Hepatocyte (in vitro differentiated cells): ENCODE data around the gene PNPLA1. TPM values are rescaled to one million over a fixed set of nuclear protein-coding genes. Genes with fewer than 3 reads are reported as not detected.

ENCODE experiments used
- DNase-seq: peaks from one replicate; pipeline ENCODE4 v3.0.0-alpha.2; 2016; ENCODE audit warnings: low spot score
- H2AFZ ChIP-seq: fragments of 200-600 bp; sonication (generic); 2 replicates; pipeline ENCODE4 v1.6.0; 2016; ENCODE audit warnings: antibody characterized with exemption, mild to moderate bottlenecking
- H3K27ac ChIP-seq: fragments of 200-600 bp; sonication (generic); 2 replicates; pipeline ENCODE4 v1.5.1; 2016; ENCODE audit warnings: mild to moderate bottlenecking
- H3K27me3 ChIP-seq: fragments of 200-600 bp; sonication (generic); 2 replicates; pipeline ENCODE4 v1.6.1; 2016
- H3K36me3 ChIP-seq: fragments of 200-600 bp; sonication (generic); replicated peaks from 2 replicates; pipeline ENCODE4 v1.5.1; 2016; ENCODE audit warnings: low read depth; ENCODE audit not compliant: insufficient read depth
- H3K4me1 ChIP-seq: fragments of 200-600 bp; sonication (generic); 2 replicates; pipeline ENCODE4 v1.5.1; 2016; ENCODE audit warnings: mild to moderate bottlenecking, moderate library complexity; ENCODE audit not compliant: insufficient read depth
- H3K4me2 ChIP-seq: fragments of 200-600 bp; sonication (generic); 2 replicates; pipeline ENCODE4 v1.6.0; 2016
- H3K4me3 ChIP-seq: fragments of 200-600 bp; sonication (generic); 2 replicates; pipeline ENCODE4 v1.5.1; 2016; ENCODE audit warnings: mild to moderate bottlenecking
- H3K79me2 ChIP-seq: fragments of 200-600 bp; sonication (generic); 2 replicates; pipeline ENCODE4 v1.6.0; 2017; ENCODE audit warnings: mild to moderate bottlenecking
- H3K9me2 ChIP-seq: fragments of 200-600 bp; sonication (generic); replicated peaks from 2 replicates; pipeline ENCODE4 v1.6.0; 2017; ENCODE audit warnings: mild to moderate bottlenecking; ENCODE audit not compliant: insufficient read depth
- H3K9me3 ChIP-seq: fragments of 200-600 bp; sonication (generic); 2 replicates; pipeline ENCODE4 v1.5.1; 2016; ENCODE audit warnings: low read depth, mild to moderate bottlenecking
- H4K20me1 ChIP-seq: fragments of 200-600 bp; sonication (generic); 2 replicates; pipeline ENCODE4 v1.6.0; 2016; ENCODE audit warnings: mild to moderate bottlenecking; ENCODE audit not compliant: insufficient read depth, poor library complexity, severe bottlenecking
- CTCF ChIP-seq: fragments of 200-600 bp; sonication (generic); IDR thresholded peaks from 2 replicates; pipeline ENCODE4 v1.5.1; 2016; ENCODE audit warnings: antibody characterized with exemption, mild to moderate bottlenecking; ENCODE audit not compliant: poor library complexity
- EZH2 ChIP-seq: fragments of 200-600 bp; sonication (generic); IDR thresholded peaks from 2 replicates; pipeline ENCODE4 v1.6.1; 2016; ENCODE audit warnings: antibody characterized with exemption, mild to moderate bottlenecking, borderline replicate concordance
- EZH2phosphoT487 ChIP-seq: fragments of 200-600 bp; sonication (generic); IDR thresholded peaks from one replicate; pipeline ENCODE4 v1.6.1; 2018; ENCODE audit warnings: antibody characterized with exemption, mild to moderate bottlenecking, low read depth, moderate library complexity; ENCODE audit not compliant: unreplicated experiment, severe bottlenecking
- WGBS: methylation state at CpG from one replicate; pipeline ENCODE4 v1.1.6; 2016; ENCODE audit warnings: low lambda C conversion rate; ENCODE audit errors: missing lambda C conversion rate; 5-methylcytosine and 5-hydroxymethylcytosine counted together
- polyA plus RNA-seq: library from polyadenylated mRNA; unstranded; fragments of >200 nt; fragmentation: Nextera tagmentation; extraction: Ambion mirVana; gene quantifications from 2 replicates; pipeline ENCODE4 v1.2.1, GENCODE V29; 2016
- total RNA-seq: library from RNA; depleted of rRNA; stranded (reverse); fragments of >200 nt; gene quantifications from 2 replicates; pipeline ENCODE4 v1.2.3, GENCODE V29; 2014

The PNPLA1 gene
- total and polyA plus RNA-seq, 2 experiments from 2014 or later = 0.48 to 0.57 TPM

GRCh38 chr6:36273067-36273466, 3.2 kb downstream of the PNPLA1 start:
- TF ChIP-seq EZH2phosphoT487 (no peak), EZH2 (no peak), CTCF (no peak)
- H3K27me3 ChIP-seq = no peaks in the 10 kb centered on the region
- no peak for DNase-seq
- no peak overlapping the region for H2AFZ ChIP-seq
- H3K4me1 ChIP-seq = no peaks in the 10 kb centered on the region
- H3K27ac ChIP-seq = no peak overlapping the region
- no peaks in the 10 kb centered on the region for H3K9me3 ChIP-seq
- H3K9me2 ChIP-seq = no peaks in the 10 kb centered on the region
- H3K4me2 ChIP-seq = no peak overlapping the region
- H3K36me3 ChIP-seq = no peaks in the 10 kb centered on the region
- no peaks in the 10 kb centered on the region for H4K20me1 ChIP-seq
- H3K79me2 ChIP-seq = no peaks in the 10 kb centered on the region
- H3K4me3 ChIP-seq = no peak overlapping the region
- 93% methylated on average over 5 of the region's 5 CpGs for WGBS

- no peaks in the 10 kb centered on the region for H3K27me3 ChIP-seq
- TF ChIP-seq EZH2phosphoT487 (no peak), EZH2 (no peak), CTCF (no peak)
- no peak overlapping the region for H2AFZ ChIP-seq
- no peaks in the 10 kb centered on the region for H3K36me3 ChIP-seq
- no peak for DNase-seq
- H3K9me3 ChIP-seq = no peaks in the 10 kb centered on the region
- no peaks in the 10 kb centered on the region for H3K9me2 ChIP-seq
- WGBS = 80% methylated on average over 15 of the region's 15 CpGs
- H3K27ac ChIP-seq = no peak overlapping the region
- no peaks in the 10 kb centered on the region for H3K79me2 ChIP-seq
- no peaks in the 10 kb centered on the region for H4K20me1 ChIP-seq
- no peak overlapping the region for H3K4me2 ChIP-seq
- no peak overlapping the region for H3K4me3 ChIP-seq
- H3K4me1 ChIP-seq = no peaks in the 10 kb centered on the region
Observed at GRCh38 chr6:36273802-36274514, 4.1 kb downstream of the PNPLA1 start.

GRCh38 chr6:36276581-36277536, 7.0 kb downstream of the PNPLA1 start:
- H2AFZ ChIP-seq = no peak overlapping the region
- no peaks in the 10 kb centered on the region for H3K9me2 ChIP-seq
- no peak overlapping the region for H3K27ac ChIP-seq
- no peaks in the 10 kb centered on the region for H3K9me3 ChIP-seq
- H3K27me3 ChIP-seq = no peaks in the 10 kb centered on the region
- H3K4me3 ChIP-seq = no peak overlapping the region
- WGBS = 87% methylated on average over 13 of the region's 13 CpGs
- H3K79me2 ChIP-seq = no peaks in the 10 kb centered on the region
- no peak overlapping the region for H3K4me2 ChIP-seq
- H4K20me1 ChIP-seq = no peaks in the 10 kb centered on the region
- DNase-seq = no peak
- H3K36me3 ChIP-seq = no peaks in the 10 kb centered on the region
- H3K4me1 ChIP-seq = no peaks in the 10 kb centered on the region
- no peak for TF ChIP-seq EZH2phosphoT487
- TF ChIP-seq EZH2 = no peak
- TF ChIP-seq CTCF = no peak
